ENCODE measurements around the gene NSL1.

- no peak for TF ChIP-seq CTCF (IDR thresholded peaks at IDR 0.05)
- TF ChIP-seq ZFX (IDR thresholded peaks at IDR 0.05; ENCODE audit: borderline replicate concordance) = no peak
Observed at GRCh38 chr1:212781225-212781624, 10.4 kb downstream of the NSL1 start.

Data from 22Rv1 (cell line).